HEK293 (cell line): ENCODE data around the gene THOP1.

Experiments
- CTCF ChIA-PET: fragments of 350-600 bp; formaldehyde crosslinking; extraction: SDS; loops from one replicate; lab custom pipeline; 2021; ENCODE audit warnings: antibody characterized with exemption; lab: Yijun Ruan, JAX
- POLR2A ChIA-PET: fragments of 300-600 bp; formaldehyde crosslinking; extraction: SDS; loops from one replicate; lab custom pipeline; 2020; ENCODE audit warnings: antibody characterized with exemption, inconsistent platforms; lab: Yijun Ruan, JAX
- H3K27ac ChIP-seq: fragments of 200-500 bp; sonication (Bioruptor generic); 2 replicates; pipeline ENCODE4 v1.5.1; 2014; ENCODE audit warnings: low read depth, low read length, control low read depth, inconsistent platforms; ENCODE audit errors: extremely low read depth
- H3K36me3 ChIP-seq, 2 experiments: fragments of 200-500 bp in 1 of 2; sonication (Bioruptor generic) in 1 of 2; 1 replicate in 1 of 2; 2 replicates in 1 of 2; pipeline ENCODE4 v1.5.1; 2014 to 2017; ENCODE audit warnings: inconsistent platforms in 2 of 2, low read length in 2 of 2; ENCODE audit not compliant: control insufficient read depth in 2 of 2, insufficient read depth in 1 of 2
- H3K4me1 ChIP-seq: fragments of 200-500 bp; sonication (Bioruptor generic); 2 replicates; pipeline ENCODE4 v1.5.1; 2014; ENCODE audit warnings: mild to moderate bottlenecking, low read length, inconsistent platforms; ENCODE audit not compliant: control insufficient read depth, insufficient read depth
- H3K4me3 ChIP-seq: 2 replicates; pipeline ENCODE4 v1.5.1; 2011; ENCODE audit warnings: low read depth, mild to moderate bottlenecking, control low read depth, low read length, moderate library complexity
- H3K9me3 ChIP-seq: fragments of 200-500 bp; sonication (Bioruptor generic); 2 replicates; pipeline ENCODE4 v1.5.1; 2014; ENCODE audit warnings: low read depth, low read length, inconsistent platforms; ENCODE audit not compliant: control insufficient read depth, insufficient read depth
- HOXC10 ChIP-seq: sonication (generic); formaldehyde crosslinking; IDR thresholded peaks from 2 replicates; pipeline ENCODE4 v1.8.1; 2023; ENCODE audit warnings: mild to moderate bottlenecking, missing genetic modification reagents
- MEIS1 ChIP-seq: sonication (generic); formaldehyde crosslinking; IDR thresholded peaks from 2 replicates; pipeline ENCODE4 v1.8.1; 2022; ENCODE audit warnings: missing genetic modification reagents, mild to moderate bottlenecking, borderline replicate concordance
- MYNN ChIP-seq: fragments of 450-650 bp; formaldehyde crosslinking; IDR thresholded peaks from 2 replicates; pipeline ENCODE4 v1.5.1; 2016; ENCODE audit warnings: missing biosample characterization, missing genetic modification characterization, borderline replicate concordance
- MZF1 ChIP-seq: fragments of 450-650 bp; formaldehyde crosslinking; IDR thresholded peaks from 2 replicates; pipeline ENCODE4 v1.5.1; 2017; ENCODE audit warnings: missing biosample characterization, missing genetic modification characterization, borderline replicate concordance
- OSR2 ChIP-seq: fragments of 450-650 bp; formaldehyde crosslinking; IDR thresholded peaks from 2 replicates; pipeline ENCODE4 v1.5.1; 2016; ENCODE audit warnings: missing biosample characterization, missing genetic modification characterization
- SETDB1 ChIP-seq: IDR thresholded peaks from one replicate; pipeline ENCODE4 v1.6.1; 2017; ENCODE audit warnings: mild to moderate bottlenecking, low read length, moderate library complexity, mixed read lengths; ENCODE audit not compliant: insufficient read length
- TRIM28 ChIP-seq: IDR thresholded peaks from 2 replicates; pipeline ENCODE4 v1.6.1; 2011; ENCODE audit warnings: low read length, control low read depth, borderline replicate concordance
- ZBTB10 ChIP-seq: fragments of 450-650 bp; formaldehyde crosslinking; IDR thresholded peaks from 2 replicates; pipeline ENCODE4 v1.5.1; 2016; ENCODE audit warnings: missing biosample characterization, missing genetic modification characterization
- ZBTB6 ChIP-seq: fragments of 450-650 bp; formaldehyde crosslinking; IDR thresholded peaks from 2 replicates; pipeline ENCODE4 v1.5.1; 2017; ENCODE audit warnings: missing biosample characterization, missing genetic modification characterization
- ZBTB7A ChIP-seq: fragments of 450-650 bp; formaldehyde crosslinking; IDR thresholded peaks from 2 replicates; pipeline ENCODE4 v1.5.1; 2016; ENCODE audit warnings: low read depth, missing biosample characterization, missing genetic modification characterization
- ZEB2 ChIP-seq: fragments of 450-650 bp; formaldehyde crosslinking; IDR thresholded peaks from 2 replicates; pipeline ENCODE4 v1.5.1; 2016; ENCODE audit warnings: missing biosample characterization, missing genetic modification characterization
- ZNF112 ChIP-seq: fragments of 450-650 bp; formaldehyde crosslinking; IDR thresholded peaks from 2 replicates; pipeline ENCODE4 v1.5.0; 2017; ENCODE audit warnings: missing biosample characterization, missing genetic modification characterization
- ZNF146 ChIP-seq: fragments of 450-650 bp; formaldehyde crosslinking; IDR thresholded peaks from 2 replicates; pipeline ENCODE4 v1.5.1; 2016; ENCODE audit warnings: missing biosample characterization, missing genetic modification characterization
- ZNF16 ChIP-seq: fragments of 450-650 bp; formaldehyde crosslinking; IDR thresholded peaks from 2 replicates; pipeline ENCODE4 v1.5.1; 2016; ENCODE audit warnings: low read depth, missing biosample characterization, missing genetic modification characterization
- ZNF169 ChIP-seq: fragments of 450-650 bp; formaldehyde crosslinking; IDR thresholded peaks from 2 replicates; pipeline ENCODE4 v1.5.1; 2016; ENCODE audit warnings: missing biosample characterization, missing genetic modification characterization
- ZNF175 ChIP-seq: fragments of 450-650 bp; formaldehyde crosslinking; IDR thresholded peaks from 2 replicates; pipeline ENCODE4 v1.5.1; 2016; ENCODE audit warnings: missing biosample characterization, missing genetic modification characterization
- ZNF211 ChIP-seq: fragments of 450-650 bp; formaldehyde crosslinking; IDR thresholded peaks from 2 replicates; pipeline ENCODE4 v1.5.1; 2016; ENCODE audit warnings: low read depth, missing biosample characterization, missing genetic modification characterization
- ZNF239 ChIP-seq: fragments of 450-650 bp; formaldehyde crosslinking; IDR thresholded peaks from 2 replicates; pipeline ENCODE4 v1.5.1; 2016; ENCODE audit warnings: missing biosample characterization, missing genetic modification characterization
- ZNF26 ChIP-seq: fragments of 450-650 bp; formaldehyde crosslinking; IDR thresholded peaks from 2 replicates; pipeline ENCODE4 v1.5.1; 2016; ENCODE audit warnings: missing biosample characterization, missing genetic modification characterization
- ZNF311 ChIP-seq: fragments of 450-650 bp; formaldehyde crosslinking; IDR thresholded peaks from 2 replicates; pipeline ENCODE4 v1.5.1; 2017; ENCODE audit warnings: missing biosample characterization, missing genetic modification characterization, borderline replicate concordance
- ZNF354C ChIP-seq: fragments of 450-650 bp; formaldehyde crosslinking; IDR thresholded peaks from 2 replicates; pipeline ENCODE4 v1.5.1; 2016; ENCODE audit warnings: missing biosample characterization, missing genetic modification characterization, low read depth, borderline replicate concordance
- ZNF394 ChIP-seq: fragments of 450-650 bp; formaldehyde crosslinking; IDR thresholded peaks from 2 replicates; pipeline ENCODE4 v1.5.1; 2016; ENCODE audit warnings: missing biosample characterization, missing genetic modification characterization, mild to moderate bottlenecking, moderate library complexity, borderline replicate concordance
- ZNF48 ChIP-seq: fragments of 450-650 bp; formaldehyde crosslinking; IDR thresholded peaks from 2 replicates; pipeline ENCODE4 v1.5.1; 2016; ENCODE audit warnings: missing biosample characterization, missing genetic modification characterization
- ZNF623 ChIP-seq: fragments of 450-650 bp; formaldehyde crosslinking; IDR thresholded peaks from 2 replicates; pipeline ENCODE4 v1.5.1; 2016; ENCODE audit warnings: missing biosample characterization, missing genetic modification characterization
- ZNF626 ChIP-seq: fragments of 450-650 bp; sonication (Bioruptor Pico); formaldehyde crosslinking; IDR thresholded peaks from 2 replicates; pipeline ENCODE4 v1.5.1; 2018; ENCODE audit warnings: missing biosample characterization, missing genetic modification characterization, inconsistent platforms
- ZNF837 ChIP-seq: fragments of 450-650 bp; formaldehyde crosslinking; IDR thresholded peaks from 2 replicates; pipeline ENCODE4 v1.5.1; 2016; ENCODE audit warnings: missing biosample characterization, missing genetic modification characterization
- ZNF843 ChIP-seq: fragments of 450-650 bp; formaldehyde crosslinking; IDR thresholded peaks from 2 replicates; pipeline ENCODE4 v1.5.1; 2016; ENCODE audit warnings: missing biosample characterization, missing genetic modification characterization
- TF ChIP-seq, protein P1 (sequence below): fragments of 450-650 bp; formaldehyde crosslinking; IDR thresholded peaks from 2 replicates; pipeline ENCODE4 v1.5.1; 2016; ENCODE audit warnings: missing biosample characterization, missing genetic modification characterization
- TF ChIP-seq, protein P2 (sequence below): fragments of 450-650 bp; formaldehyde crosslinking; IDR thresholded peaks from 2 replicates; pipeline ENCODE4 v1.5.1; 2016; ENCODE audit warnings: missing biosample characterization, missing genetic modification characterization

THOP1 gene

GRCh38 chr19:2791440-2791839 lies 6.1 kb downstream of the THOP1 start:
- Histone ChIP-seq H3K27ac (no peak overlapping the region), H3K4me1 (no peaks in the 10 kb centered on the region)
- CTCF ChIA-PET = no interaction called here
- TF ChIP-seq TRIM28 = no peak
- no peak for TF ChIP-seq MYNN (tag by site-specific recombination)
- TF ChIP-seq MEIS1 = no peak
- TF ChIP-seq ZNF175 (tag by site-specific recombination) = no peak
- no peak for TF ChIP-seq ZNF211 (tag by site-specific recombination)
- no peak for TF ChIP-seq ZNF48 (tag by site-specific recombination)
- no peak for TF ChIP-seq ZEB2 (tag by site-specific recombination)
- no peak for TF ChIP-seq ZNF311 (tag by site-specific recombination)
- no peak for TF ChIP-seq ZNF626 (tag by site-specific recombination)
- TF ChIP-seq OSR2 (tag by site-specific recombination) = no peak
- no peak for TF ChIP-seq ZNF239 (tag by site-specific recombination)
- TF ChIP-seq ZNF26 (tag by site-specific recombination) = no peak
- no peak for TF ChIP-seq ZNF16 (tag by site-specific recombination)
- TF ChIP-seq ZBTB6 = no peak
- TF ChIP-seq ZNF837 = no peak
- TF ChIP-seq ZNF354C (tag by site-specific recombination) = no peak
- no peak for TF ChIP-seq MZF1 (tag by site-specific recombination)
- TF ChIP-seq ZBTB10 (tag by site-specific recombination) = no peak
- TF ChIP-seq ZNF394 (tag by site-specific recombination) = no peak
- no peak for TF ChIP-seq ZNF623
- TF ChIP-seq, all 188 proteins: peak for 0
- Histone ChIP-seq H3K36me3 (peaks cover 32 to 92% of the 10 kb centered on the region in 2 experiments), H3K4me3 (no peak overlapping the region), H3K9me3 (no peaks in the 10 kb centered on the region)
- POLR2A ChIA-PET = no interaction called here

DNA sequence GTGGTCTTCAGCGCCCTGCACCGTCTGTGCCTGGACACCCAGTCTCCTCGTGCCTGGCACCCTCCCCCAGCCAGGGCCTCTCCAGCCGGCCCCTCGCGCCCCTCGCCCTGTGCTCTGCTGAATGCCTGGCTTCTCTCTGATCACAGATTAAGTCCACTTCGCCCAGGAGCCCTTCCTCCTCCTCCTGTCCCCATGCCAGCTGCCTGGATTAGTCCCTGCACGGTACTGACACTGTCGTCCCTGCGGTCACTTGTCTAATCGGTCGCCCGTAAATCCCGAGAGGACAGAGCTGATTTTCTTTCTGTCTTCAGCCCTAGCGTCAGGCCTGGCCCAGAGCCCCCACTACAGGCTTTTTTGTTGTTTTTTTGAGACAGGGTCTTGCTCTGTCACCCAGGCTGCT lies 6.6 kb downstream of the THOP1 start:
- peaks cover 30 to 96% of the 10 kb centered on the region in 2 experiments for H3K36me3 ChIP-seq
- TF ChIP-seq ZNF146 (tag by site-specific recombination) (no peak), SETDB1 (no peak), HOXC10 (CRISPR knock-in tag) (no peak), ZNF169 (tag by site-specific recombination) (no peak), ZNF843 (tag by site-specific recombination) (no peak), ZNF112 (tag by site-specific recombination) (no peak), ZBTB7A (tag by site-specific recombination) (no peak)
- TF ChIP-seq, protein P1, sequence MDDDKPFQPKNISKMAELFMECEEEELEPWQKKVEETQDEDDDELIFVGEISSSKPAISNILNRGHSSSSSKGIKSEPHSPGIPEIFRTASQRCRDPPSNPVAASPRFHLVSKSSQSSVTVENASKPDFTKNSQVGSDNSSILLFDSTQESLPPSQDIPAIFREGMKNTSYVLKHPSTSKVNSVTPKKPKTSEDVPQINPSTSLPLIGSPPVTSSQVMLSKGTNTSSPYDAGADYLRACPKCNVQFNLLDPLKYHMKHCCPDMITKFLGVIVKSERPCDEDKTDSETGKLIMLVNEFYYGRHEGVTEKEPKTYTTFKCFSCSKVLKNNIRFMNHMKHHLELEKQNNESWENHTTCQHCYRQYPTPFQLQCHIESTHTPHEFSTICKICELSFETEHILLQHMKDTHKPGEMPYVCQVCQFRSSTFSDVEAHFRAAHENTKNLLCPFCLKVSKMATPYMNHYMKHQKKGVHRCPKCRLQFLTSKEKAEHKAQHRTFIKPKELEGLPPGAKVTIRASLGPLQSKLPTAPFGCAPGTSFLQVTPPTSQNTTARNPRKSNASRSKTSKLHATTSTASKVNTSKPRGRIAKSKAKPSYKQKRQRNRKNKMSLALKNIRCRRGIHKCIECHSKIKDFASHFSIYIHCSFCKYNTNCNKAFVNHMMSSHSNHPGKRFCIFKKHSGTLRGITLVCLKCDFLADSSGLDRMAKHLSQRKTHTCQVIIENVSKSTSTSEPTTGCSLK = no peak
- TF ChIP-seq, protein P2, sequence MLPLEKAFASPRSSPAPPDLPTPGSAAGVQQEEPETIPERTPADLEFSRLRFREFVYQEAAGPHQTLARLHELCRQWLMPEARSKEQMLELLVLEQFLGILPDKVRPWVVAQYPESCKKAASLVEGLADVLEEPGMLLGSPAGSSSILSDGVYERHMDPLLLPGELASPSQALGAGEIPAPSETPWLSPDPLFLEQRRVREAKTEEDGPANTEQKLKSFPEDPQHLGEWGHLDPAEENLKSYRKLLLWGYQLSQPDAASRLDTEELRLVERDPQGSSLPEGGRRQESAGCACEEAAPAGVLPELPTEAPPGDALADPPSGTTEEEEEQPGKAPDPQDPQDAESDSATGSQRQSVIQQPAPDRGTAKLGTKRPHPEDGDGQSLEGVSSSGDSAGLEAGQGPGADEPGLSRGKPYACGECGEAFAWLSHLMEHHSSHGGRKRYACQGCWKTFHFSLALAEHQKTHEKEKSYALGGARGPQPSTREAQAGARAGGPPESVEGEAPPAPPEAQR = no peak

More for the DNA sequence above, 6.6 kb downstream of the THOP1 start:
- Histone ChIP-seq H3K4me1 (no peaks in the 10 kb centered on the region), H3K9me3 (no peaks in the 10 kb centered on the region), H3K4me3 (no peak overlapping the region), H3K27ac (no peak overlapping the region)
- POLR2A ChIA-PET = no interaction called here
- CTCF ChIA-PET = no interaction called here
